ENCODE results near the gene ZNF264.

DNA sequence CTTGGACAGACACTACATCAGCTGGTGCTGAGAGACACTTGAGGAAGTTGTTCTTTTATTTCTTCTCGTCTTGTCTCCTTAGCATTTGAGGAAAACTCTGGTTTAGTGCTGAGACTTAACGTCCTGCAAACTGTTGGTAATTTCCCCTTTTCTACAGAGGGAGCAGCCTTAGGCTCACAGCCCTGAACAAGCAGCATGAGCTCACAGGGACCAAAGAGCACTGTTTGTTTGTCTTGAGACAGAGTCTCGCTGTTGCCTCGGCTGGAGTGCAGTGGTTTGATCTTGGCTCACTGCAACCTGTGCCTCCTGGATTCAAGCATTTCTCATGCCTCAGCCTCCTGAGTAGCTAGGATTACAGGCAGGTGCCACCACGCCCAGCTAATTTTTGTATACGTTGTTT, 54.7 kb downstream of the ZNF264 start:
- no peak for TF ChIP-seq POLR2A (IDR thresholded peaks at IDR 0.05)
- TF ChIP-seq, protein P1, sequence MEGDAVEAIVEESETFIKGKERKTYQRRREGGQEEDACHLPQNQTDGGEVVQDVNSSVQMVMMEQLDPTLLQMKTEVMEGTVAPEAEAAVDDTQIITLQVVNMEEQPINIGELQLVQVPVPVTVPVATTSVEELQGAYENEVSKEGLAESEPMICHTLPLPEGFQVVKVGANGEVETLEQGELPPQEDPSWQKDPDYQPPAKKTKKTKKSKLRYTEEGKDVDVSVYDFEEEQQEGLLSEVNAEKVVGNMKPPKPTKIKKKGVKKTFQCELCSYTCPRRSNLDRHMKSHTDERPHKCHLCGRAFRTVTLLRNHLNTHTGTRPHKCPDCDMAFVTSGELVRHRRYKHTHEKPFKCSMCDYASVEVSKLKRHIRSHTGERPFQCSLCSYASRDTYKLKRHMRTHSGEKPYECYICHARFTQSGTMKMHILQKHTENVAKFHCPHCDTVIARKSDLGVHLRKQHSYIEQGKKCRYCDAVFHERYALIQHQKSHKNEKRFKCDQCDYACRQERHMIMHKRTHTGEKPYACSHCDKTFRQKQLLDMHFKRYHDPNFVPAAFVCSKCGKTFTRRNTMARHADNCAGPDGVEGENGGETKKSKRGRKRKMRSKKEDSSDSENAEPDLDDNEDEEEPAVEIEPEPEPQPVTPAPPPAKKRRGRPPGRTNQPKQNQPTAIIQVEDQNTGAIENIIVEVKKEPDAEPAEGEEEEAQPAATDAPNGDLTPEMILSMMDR (IDR thresholded peaks at IDR 0.05): no peak
